HCT116 (cell line): Measurements from ENCODE around the gene RPH3AL. TPM values are rescaled to one million over a fixed set of nuclear protein-coding genes. Genes with fewer than 3 reads are reported as not detected.

Experiments used
- ATAC-seq: fragments of 200-7000 bp; cut with Tn5 transposase; 2 replicates; pipeline ENCODE4 v1.9.1; 2020; ENCODE audit warnings: mild to moderate bottlenecking, moderate library complexity
- BruUV-seq: library from RNA; stranded (reverse); fragments of 400-500 nt; replicated peaks from 2 replicates; lab custom pipeline; 2021; lab: Mats Ljungman, UMichigan
- CTCF ChIA-PET: fragments of 300-600 bp; sonication (Branson Sonifier 250); formaldehyde crosslinking; loops from one replicate; lab custom pipeline; 2021; ENCODE audit warnings: antibody characterized with exemption; lab: Charles Lee
- POLR2A ChIA-PET: fragments of 300-600, 350-600 bp; sonication (Branson Sonifier 250); formaldehyde crosslinking; loops from one replicate; lab custom pipeline; 2021; ENCODE audit warnings: antibody characterized with exemption; lab: Charles Lee
- RAD21 ChIA-PET, 2 experiments: fragments of 300-600 bp; sonication (Branson Sonifier 250); formaldehyde crosslinking; loops; one replicate each; lab custom pipeline; 2023; ENCODE audit warnings: low total read pairs in 2 of 2; ENCODE audit not compliant: uncharacterized antibody in 2 of 2, unreplicated experiment in 2 of 2, low non-redundant PET in 1 of 2; lab: Charles Lee
- DNase-seq: peaks from one replicate; pipeline ENCODE4 v3.0.0-alpha.2; 2010; ENCODE audit warnings: low read depth, low spot score
- H2AFZ ChIP-seq: fragments of 200-600 bp; shearing (Covaris generic), sonication (generic); 2 replicates; pipeline ENCODE4 v1.6.1; 2017; ENCODE audit warnings: low read depth, mixed run types, mixed read lengths, antibody characterized with exemption, low read length; ENCODE audit not compliant: poor library complexity, severe bottlenecking
- H3K27ac ChIP-seq: 2 replicates; pipeline ENCODE4 v1.5.1; 2012; ENCODE audit warnings: low read depth, low read length
- H3K27me3 ChIP-seq: fragments of 200-600 bp; sonication (generic); 2 replicates; pipeline ENCODE4 v1.6.1; 2016; ENCODE audit warnings: mixed run types, low read length, mixed read lengths; ENCODE audit not compliant: insufficient read depth
- H3K36me3 ChIP-seq, 2 experiments: fragments of 200-500 bp in 1 of 2; fragments of 200-600 bp in 1 of 2; sonication (Bioruptor generic) in 1 of 2; sonication (generic) in 1 of 2; 2 replicates each; pipeline versions ENCODE4 v1.5.1 to v1.6.1; 2014 to 2016; ENCODE audit warnings: low read length in 2 of 2, inconsistent platforms in 1 of 2, mixed read lengths in 1 of 2, mixed run types in 1 of 2; ENCODE audit not compliant: insufficient read depth in 2 of 2, control insufficient read depth in 1 of 2
- H3K4me1 ChIP-seq, 2 experiments: fragments of 200-600 bp in 1 of 2; sonication (generic) in 1 of 2; 2 replicates each; pipeline versions ENCODE4 v1.5.1 to v1.6.1; 2012 to 2017; ENCODE audit warnings: low read length in 2 of 2, inconsistent platforms in 1 of 2, mild to moderate bottlenecking in 1 of 2, mixed read lengths in 1 of 2, mixed run types in 1 of 2, moderate library complexity in 1 of 2; ENCODE audit not compliant: insufficient read depth in 2 of 2, control insufficient read depth in 1 of 2
- H3K4me2 ChIP-seq: fragments of 200-600 bp; sonication (generic); 2 replicates; pipeline ENCODE4 v1.6.1; 2017; ENCODE audit warnings: mixed run types, low read length, mixed read lengths
- H3K4me3 ChIP-seq, 2 experiments: fragments of 200-600 bp in 1 of 2; sonication (generic) in 1 of 2; replicated peaks in 1 of 2; 2 replicates each; pipeline ENCODE4 v1.5.1; 2011 to 2016; ENCODE audit warnings: low read length in 2 of 2, control low read depth in 1 of 2, low read depth in 1 of 2, mild to moderate bottlenecking in 1 of 2, mixed read lengths in 1 of 2, mixed run types in 1 of 2
- H3K79me2 ChIP-seq: fragments of 200-600 bp; sonication (generic); 2 replicates; pipeline ENCODE4 v1.6.1; 2017; ENCODE audit warnings: mild to moderate bottlenecking, mixed run types, low read length, moderate library complexity, mixed read lengths; ENCODE audit not compliant: insufficient read depth
- H3K9ac ChIP-seq: fragments of 200-600 bp; sonication (generic); 2 replicates; pipeline ENCODE4 v1.6.1; 2016; ENCODE audit warnings: low read length, mixed read lengths
- H3K9me2 ChIP-seq: fragments of 200-600 bp; sonication (generic), shearing (Covaris generic); 2 replicates; pipeline ENCODE4 v1.6.1; 2017; ENCODE audit warnings: mixed run types, mild to moderate bottlenecking, moderate library complexity; ENCODE audit not compliant: insufficient read depth
- H3K9me3 ChIP-seq, 2 experiments: fragments of 200-500 bp in 1 of 2; fragments of 200-600 bp in 1 of 2; sonication (Bioruptor generic) in 1 of 2; sonication (generic) in 1 of 2; 2 replicates each; pipeline ENCODE4 v1.6.1; 2014 to 2017; ENCODE audit warnings: low read length in 2 of 2, mixed read lengths in 2 of 2, inconsistent platforms in 1 of 2, low read depth in 1 of 2, mild to moderate bottlenecking in 1 of 2, mixed run types in 1 of 2, moderate library complexity in 1 of 2; ENCODE audit not compliant: control insufficient read depth in 1 of 2, insufficient read depth in 1 of 2
- H4K20me1 ChIP-seq: fragments of 200-600 bp; sonication (generic), shearing (Covaris generic); 2 replicates; pipeline ENCODE4 v1.6.1; 2017; ENCODE audit warnings: mixed run types, mild to moderate bottlenecking, moderate library complexity; ENCODE audit not compliant: insufficient read depth
- CEBPB ChIP-seq: IDR thresholded peaks from 2 replicates; pipeline ENCODE4 v1.6.1; 2012; ENCODE audit warnings: low read depth
- CTCF ChIP-seq, 3 experiments: fragments of 200-600 bp in 1 of 3; sonication (generic) in 1 of 3; IDR thresholded peaks in 2 of 3; conservative IDR thresholded peaks in 1 of 3; 2 replicates each; pipeline ENCODE4 v1.5.1; 2012 to 2017; ENCODE audit warnings: low read depth in 2 of 3, low read length in 2 of 3, antibody characterized with exemption in 1 of 3, borderline replicate concordance in 1 of 3, control low read depth in 1 of 3, mild to moderate bottlenecking in 1 of 3, mixed read lengths in 1 of 3, mixed run types in 1 of 3, moderate library complexity in 1 of 3; ENCODE audit not compliant: insufficient read depth in 1 of 3
- EZH2phosphoT487 ChIP-seq: fragments of 200-600 bp; IDR thresholded peaks from 2 replicates; pipeline ENCODE4 v1.6.1; 2018; ENCODE audit warnings: antibody characterized with exemption, borderline replicate concordance
- JUND ChIP-seq: IDR thresholded peaks from 2 replicates; pipeline ENCODE4 v1.6.1; 2012
- REST ChIP-seq: IDR thresholded peaks from 2 replicates; pipeline ENCODE4 v1.6.1; 2012; ENCODE audit warnings: low read depth
- TCF7L2 ChIP-seq: IDR thresholded peaks from 2 replicates; pipeline ENCODE4 v1.7.0; 2011; ENCODE audit warnings: borderline replicate concordance, inconsistent platforms; ENCODE audit not compliant: insufficient read depth, insufficient read length; ENCODE audit errors: extremely low read depth
- YY1 ChIP-seq: IDR thresholded peaks from 2 replicates; pipeline ENCODE4 v1.6.1; 2011; ENCODE audit warnings: low read length, low read depth, moderate library complexity, mild to moderate bottlenecking; ENCODE audit not compliant: insufficient replicate concordance; ENCODE audit errors: extremely low read depth
- ZFX ChIP-seq: fragments of 450-650 bp; IDR thresholded peaks from 2 replicates; pipeline ENCODE4 v1.6.1; 2017
- intact Hi-C: fragments of 100-400 bp; cut with micrococcal nuclease; formaldehyde crosslinking; loops from 2 replicates; pipeline ENCODE4 v1.10.0; 2022
- total RNA-seq: library from RNA; stranded (reverse); gene quantifications from one replicate; pipeline ENCODE4 v1.2.1, GENCODE V29; 2021; ENCODE audit not compliant: unreplicated experiment

The RPH3AL gene
- total RNA-seq, 1 experiment from 2014 or later: 17.0 TPM

GRCh38 chr17:288802-289356, 63.7 kb downstream of the RPH3AL start:
- no peaks in the 10 kb centered on the region for H4K20me1 ChIP-seq
- ATAC-seq (no peak), DNase-seq (no peak)
- no peaks in the 10 kb centered on the region for H3K79me2 ChIP-seq
- no TSS peak for BruUV-seq
- H3K4me3 ChIP-seq: no peak overlapping the region
- intact Hi-C loops: no loop called here
- ChIA-PET RAD21 (no interaction called here), POLR2A (no interaction called here), CTCF (no interaction called here)
- no peak for TF ChIP-seq EZH2phosphoT487
- TF ChIP-seq ZFX: no peak
- no peak for TF ChIP-seq CEBPB
- no peak for TF ChIP-seq JUND
- no peak for TF ChIP-seq YY1
- no peak for TF ChIP-seq CTCF (IDR thresholded peaks at IDR 0.05 in 2 of 3, conservative IDR thresholded peaks at IDR 0.05 in 1 of 3; ENCODE audit: borderline replicate concordance in 1 of 3, insufficient read depth in 1 of 3, low read depth in 2 of 3, low read length in 2 of 3)
- no peak for TF ChIP-seq REST
- TF ChIP-seq TCF7L2: no peak
- no peak overlapping the region for H3K9ac ChIP-seq
- no peaks in the 10 kb centered on the region for H3K36me3 ChIP-seq
- H2AFZ ChIP-seq: no peak overlapping the region
- no peak overlapping the region for H3K4me2 ChIP-seq
- H3K9me2 ChIP-seq: no peaks in the 10 kb centered on the region
- no peaks in the 10 kb centered on the region for H3K4me1 ChIP-seq
- no peak overlapping the region for H3K27ac ChIP-seq
- no peaks in the 10 kb centered on the region for H3K27me3 ChIP-seq
- no peaks in the 10 kb centered on the region for H3K9me3 ChIP-seq
